HepG2 (cell line): ENCODE data around the gene TMEM174. TPM values are rescaled to one million over a fixed set of nuclear protein-coding genes. Genes with fewer than 3 reads are reported as not detected.
A peak's percentile ranks its signal among the peaks of the same experiment; 100 is the strongest.

Source experiments
- CAMTA2 ChIP-seq: sonication (generic); formaldehyde crosslinking; IDR thresholded peaks from 2 replicates; pipeline ENCODE4 v1.4.0; 2020; ENCODE audit warnings: mild to moderate bottlenecking, missing genetic modification reagents, borderline replicate concordance
- CENPT ChIP-seq: sonication (generic); formaldehyde crosslinking; IDR thresholded peaks from 2 replicates; pipeline ENCODE4 v1.8.0; 2022; ENCODE audit warnings: low read depth, mild to moderate bottlenecking, moderate library complexity, missing genetic modification reagents
- HOXA3 ChIP-seq: sonication (generic); formaldehyde crosslinking; IDR thresholded peaks from 2 replicates; pipeline ENCODE4 v1.5.0; 2020; ENCODE audit warnings: missing genetic modification reagents
- KDM5A ChIP-seq: fragments of 200-600 bp; sonication (generic); IDR thresholded peaks from 2 replicates; pipeline ENCODE4 v1.7.0; 2018; ENCODE audit warnings: antibody characterized with exemption, mild to moderate bottlenecking, low read length, borderline replicate concordance
- MTA3 ChIP-seq: sonication (generic); formaldehyde crosslinking; IDR thresholded peaks from 2 replicates; pipeline ENCODE4 v1.4.0; 2020; ENCODE audit warnings: missing genetic modification reagents
- NFE2 ChIP-seq: sonication (generic); formaldehyde crosslinking; IDR thresholded peaks from 2 replicates; pipeline ENCODE4 v1.4.0; 2020; ENCODE audit warnings: missing genetic modification reagents
- PHF20 ChIP-seq: sonication (generic); formaldehyde crosslinking; IDR thresholded peaks from 2 replicates; pipeline ENCODE4 v1.5.0; 2020; ENCODE audit warnings: mild to moderate bottlenecking, missing genetic modification reagents
- SIN3A ChIP-seq: IDR thresholded peaks from 2 replicates; pipeline ENCODE4 v1.6.1; 2011; ENCODE audit warnings: low read depth, mild to moderate bottlenecking, control low read depth, low read length, borderline replicate concordance
- SP1 ChIP-seq, 2 experiments: fragments of 450-650 bp in 1 of 2; sonication (generic) in 1 of 2; formaldehyde crosslinking in 1 of 2; IDR thresholded peaks; 2 replicates each; pipeline versions ENCODE4 v1.4.0 to v1.6.1; 2016 to 2020; ENCODE audit warnings: missing genetic modification reagents in 1 of 2
- ZFX ChIP-seq: sonication (generic); formaldehyde crosslinking; IDR thresholded peaks from 2 replicates; pipeline ENCODE4 v1.4.0; 2020; ENCODE audit warnings: mild to moderate bottlenecking, low read depth, missing genetic modification reagents, moderate library complexity
- ZNF329 ChIP-seq: sonication (generic); formaldehyde crosslinking; IDR thresholded peaks from 2 replicates; pipeline ENCODE4 v1.9.0; 2021; ENCODE audit warnings: low read depth, mild to moderate bottlenecking, missing genetic modification reagents
- ZNF496 ChIP-seq: sonication (generic); formaldehyde crosslinking; IDR thresholded peaks from 2 replicates; pipeline ENCODE4 v1.8.1; 2023; ENCODE audit warnings: mild to moderate bottlenecking, moderate library complexity, missing genetic modification reagents; ENCODE audit not compliant: insufficient replicate concordance
- ZNF567 ChIP-seq: sonication (generic); formaldehyde crosslinking; IDR thresholded peaks from 2 replicates; pipeline ENCODE4 v1.8.1; 2023; ENCODE audit warnings: mild to moderate bottlenecking, missing genetic modification reagents, borderline replicate concordance
- polyA plus RNA-seq, 8 experiments: library from polyadenylated mRNA; depleted of rRNA in 3 of 8; stranded (reverse) in 7 of 8; unstranded in 1 of 8; fragments of >200 nt; fragmentation: Illumina TruSeq in 4 of 8; extraction: Trizol in 4 of 8; gene quantifications; 2 replicates each; pipeline versions ENCODE4 v1.2.1 to v1.2.3, GENCODE V29; 2011 to 2016; ENCODE audit warnings: low read depth in 4 of 8, missing spikeins in 1 of 8, mixed read lengths in 1 of 8; ENCODE audit not compliant: insufficient read depth in 1 of 8
- total RNA-seq, 5 experiments: library from RNA; depleted of rRNA; stranded (reverse); fragments of >200 nt; fragmentation: Illumina TruSeq; extraction: Trizol; gene quantifications; 2 replicates each; pipeline ENCODE4 v1.2.3, GENCODE V29; 2016; ENCODE audit warnings: low read depth in 1 of 5
- TF ChIP-seq, protein P1 (sequence below): sonication (generic); formaldehyde crosslinking; IDR thresholded peaks from 2 replicates; pipeline ENCODE4 v1.9.0; 2021; ENCODE audit warnings: missing genetic modification reagents, borderline replicate concordance
- TF ChIP-seq, protein P2 (sequence below): sonication (generic); formaldehyde crosslinking; IDR thresholded peaks from 2 replicates; pipeline ENCODE4 v1.8.0; 2022; ENCODE audit warnings: low read depth, missing genetic modification reagents
- TF ChIP-seq, protein P3 (sequence below): sonication (generic); formaldehyde crosslinking; IDR thresholded peaks from 2 replicates; pipeline ENCODE4 v1.9.0; 2021; ENCODE audit warnings: missing genetic modification reagents, mild to moderate bottlenecking, borderline replicate concordance
- TF ChIP-seq, protein P4 (sequence below): sonication (generic); formaldehyde crosslinking; IDR thresholded peaks from 2 replicates; pipeline ENCODE4 v1.8.0; 2022; ENCODE audit warnings: mild to moderate bottlenecking, missing genetic modification reagents, moderate library complexity

Gene TMEM174
- total and polyA plus RNA-seq, 2 of the 13 experiments (the other 11 are each of a cell fraction or from before 2014, with no cell fraction given), result not detected

DNA sequence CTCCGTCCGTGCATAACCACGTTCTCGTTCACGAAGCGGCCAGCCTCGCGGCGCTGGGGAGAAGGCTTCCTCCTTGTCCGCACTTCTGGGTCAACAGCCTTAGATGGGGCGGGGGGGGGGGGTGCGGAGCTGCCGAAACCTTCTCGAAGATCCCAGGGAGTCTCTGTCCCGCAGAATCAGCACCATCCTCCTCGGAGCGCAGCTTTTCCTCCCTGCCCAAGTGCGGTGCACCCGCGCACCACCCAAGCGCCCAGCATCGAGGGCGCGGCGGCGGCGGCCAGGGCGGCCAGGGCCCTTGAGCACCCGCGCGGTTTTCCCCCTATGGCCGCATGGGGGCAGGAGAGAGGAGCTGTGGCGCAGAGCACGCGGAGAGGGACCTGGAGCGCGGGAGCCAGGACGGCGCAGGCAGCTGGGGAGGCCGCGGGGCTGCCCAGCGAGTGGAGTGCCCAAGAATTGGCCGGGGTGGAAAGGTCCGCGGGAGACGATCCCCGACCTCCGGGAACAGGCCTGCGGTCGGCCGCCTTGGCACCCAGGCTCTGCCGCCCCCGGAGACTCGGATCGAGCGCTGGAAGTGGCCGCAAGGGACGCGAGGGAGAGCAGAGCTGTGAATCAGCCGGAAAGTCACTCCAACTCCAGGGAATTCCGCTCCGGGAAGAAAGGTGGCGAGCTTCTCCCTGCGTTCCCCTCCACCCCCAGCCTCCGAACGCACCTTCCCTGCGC is 43.1 kb downstream of the TMEM174 start (continued):
- TF ChIP-seq, protein P1, sequence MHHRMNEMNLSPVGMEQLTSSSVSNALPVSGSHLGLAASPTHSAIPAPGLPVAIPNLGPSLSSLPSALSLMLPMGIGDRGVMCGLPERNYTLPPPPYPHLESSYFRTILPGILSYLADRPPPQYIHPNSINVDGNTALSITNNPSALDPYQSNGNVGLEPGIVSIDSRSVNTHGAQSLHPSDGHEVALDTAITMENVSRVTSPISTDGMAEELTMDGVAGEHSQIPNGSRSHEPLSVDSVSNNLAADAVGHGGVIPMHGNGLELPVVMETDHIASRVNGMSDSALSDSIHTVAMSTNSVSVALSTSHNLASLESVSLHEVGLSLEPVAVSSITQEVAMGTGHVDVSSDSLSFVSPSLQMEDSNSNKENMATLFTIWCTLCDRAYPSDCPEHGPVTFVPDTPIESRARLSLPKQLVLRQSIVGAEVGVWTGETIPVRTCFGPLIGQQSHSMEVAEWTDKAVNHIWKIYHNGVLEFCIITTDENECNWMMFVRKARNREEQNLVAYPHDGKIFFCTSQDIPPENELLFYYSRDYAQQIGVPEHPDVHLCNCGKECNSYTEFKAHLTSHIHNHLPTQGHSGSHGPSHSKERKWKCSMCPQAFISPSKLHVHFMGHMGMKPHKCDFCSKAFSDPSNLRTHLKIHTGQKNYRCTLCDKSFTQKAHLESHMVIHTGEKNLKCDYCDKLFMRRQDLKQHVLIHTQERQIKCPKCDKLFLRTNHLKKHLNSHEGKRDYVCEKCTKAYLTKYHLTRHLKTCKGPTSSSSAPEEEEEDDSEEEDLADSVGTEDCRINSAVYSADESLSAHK, result no peak
- TF ChIP-seq, protein P2, sequence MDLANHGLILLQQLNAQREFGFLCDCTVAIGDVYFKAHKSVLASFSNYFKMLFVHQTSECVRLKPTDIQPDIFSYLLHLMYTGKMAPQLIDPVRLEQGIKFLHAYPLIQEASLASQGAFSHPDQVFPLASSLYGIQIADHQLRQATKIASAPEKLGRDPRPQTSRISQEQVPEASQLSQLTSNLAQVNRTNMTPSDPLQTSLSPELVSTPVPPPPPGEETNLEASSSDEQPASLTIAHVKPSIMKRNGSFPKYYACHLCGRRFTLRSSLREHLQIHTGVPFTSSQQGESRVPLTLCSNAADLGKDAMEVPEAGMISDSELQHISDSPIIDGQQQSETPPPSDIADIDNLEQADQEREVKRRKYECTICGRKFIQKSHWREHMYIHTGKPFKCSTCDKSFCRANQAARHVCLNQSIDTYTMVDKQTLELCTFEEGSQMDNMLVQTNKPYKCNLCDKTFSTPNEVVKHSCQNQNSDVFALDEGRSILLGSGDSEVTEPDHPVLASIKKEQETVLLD (CRISPR knock-in tag), result no peak
- TF ChIP-seq ZNF329 (no peak; the same call in 1 of the 2 replicates), CENPT (CRISPR knock-in tag) (no peak), SP1 (IDR thresholded peaks at IDR 0.05) (no peak), SP1 (CRISPR knock-in tag; IDR thresholded peaks at IDR 0.05) (no peak), ZFX (CRISPR knock-in tag) (peak; percentile 73), KDM5A (no peak), ZNF496 (CRISPR knock-in tag) (no peak), ZNF567 (CRISPR knock-in tag) (0 out of 2 replicates have a peak, but pooled peaks have one; percentile 26), PHF20 (CRISPR knock-in tag) (no peak), HOXA3 (CRISPR knock-in tag) (peak; percentile 76), NFE2 (CRISPR knock-in tag) (no peak), CAMTA2 (no peak), SIN3A (no peak), MTA3 (CRISPR knock-in tag) (no peak)
- TF ChIP-seq, protein P3, sequence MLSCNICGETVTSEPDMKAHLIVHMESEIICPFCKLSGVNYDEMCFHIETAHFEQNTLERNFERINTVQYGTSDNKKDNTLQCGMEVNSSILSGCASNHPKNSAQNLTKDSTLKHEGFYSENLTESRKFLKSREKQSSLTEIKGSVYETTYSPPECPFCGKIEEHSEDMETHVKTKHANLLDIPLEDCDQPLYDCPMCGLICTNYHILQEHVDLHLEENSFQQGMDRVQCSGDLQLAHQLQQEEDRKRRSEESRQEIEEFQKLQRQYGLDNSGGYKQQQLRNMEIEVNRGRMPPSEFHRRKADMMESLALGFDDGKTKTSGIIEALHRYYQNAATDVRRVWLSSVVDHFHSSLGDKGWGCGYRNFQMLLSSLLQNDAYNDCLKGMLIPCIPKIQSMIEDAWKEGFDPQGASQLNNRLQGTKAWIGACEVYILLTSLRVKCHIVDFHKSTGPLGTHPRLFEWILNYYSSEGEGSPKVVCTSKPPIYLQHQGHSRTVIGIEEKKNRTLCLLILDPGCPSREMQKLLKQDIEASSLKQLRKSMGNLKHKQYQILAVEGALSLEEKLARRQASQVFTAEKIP (CRISPR knock-in tag), result no peak
- TF ChIP-seq, protein P4, sequence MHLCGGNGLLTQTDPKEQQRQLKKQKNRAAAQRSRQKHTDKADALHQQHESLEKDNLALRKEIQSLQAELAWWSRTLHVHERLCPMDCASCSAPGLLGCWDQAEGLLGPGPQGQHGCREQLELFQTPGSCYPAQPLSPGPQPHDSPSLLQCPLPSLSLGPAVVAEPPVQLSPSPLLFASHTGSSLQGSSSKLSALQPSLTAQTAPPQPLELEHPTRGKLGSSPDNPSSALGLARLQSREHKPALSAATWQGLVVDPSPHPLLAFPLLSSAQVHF (CRISPR knock-in tag), result peak; percentile 73; the same call in 1 of the 2 replicates
